ENCODE results near the gene NTRK2. TPM values are rescaled to one million over a fixed set of nuclear protein-coding genes. Genes with fewer than 3 reads are reported as not detected.

Gene NTRK2
- polyA plus RNA-seq, 1 donor = 1.2 TPM

DNA sequence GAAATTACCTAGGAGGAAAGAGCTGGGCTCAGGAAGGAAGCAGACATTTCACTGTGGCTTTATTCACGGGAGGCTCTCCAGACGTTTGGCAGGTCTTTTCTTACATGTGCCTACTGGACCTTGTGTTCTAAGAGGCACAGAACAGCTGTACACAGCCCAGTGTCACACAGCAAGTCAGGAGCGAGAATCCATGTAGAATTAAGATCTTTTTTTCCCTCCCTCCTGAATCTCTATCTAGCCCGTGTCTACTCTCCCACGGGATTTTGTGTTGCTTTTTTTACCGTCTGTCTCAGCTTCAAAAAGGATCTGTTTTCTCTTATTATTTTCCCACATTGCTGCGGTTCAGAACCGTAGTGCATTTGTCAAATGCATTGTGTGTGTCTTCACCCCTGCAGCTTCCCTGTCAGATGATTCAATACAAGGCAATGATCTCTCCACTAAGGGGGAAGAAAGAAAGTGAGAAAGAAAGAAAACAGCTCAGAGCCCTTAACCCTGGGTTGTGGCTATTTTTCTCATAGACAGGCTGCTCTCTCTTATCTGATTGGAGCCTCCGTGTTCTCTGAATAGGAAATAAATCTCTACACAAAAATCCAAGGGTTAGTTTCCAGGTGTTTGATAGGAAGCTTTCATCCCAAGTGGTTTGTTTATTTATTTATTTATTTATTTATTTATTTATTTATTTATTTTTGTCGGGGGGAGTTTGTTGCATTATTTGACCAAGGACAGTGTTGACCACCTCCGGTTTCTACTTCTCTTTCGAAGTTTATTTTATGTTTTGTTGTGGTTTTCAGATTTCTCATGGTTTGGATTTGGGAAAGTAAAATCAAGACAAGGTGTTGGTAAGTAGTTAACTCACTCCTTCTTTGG, 191.0 kb downstream of the NTRK2 start:
- Histone ChIP-seq H3K27me3 (ENCODE audit: control insufficient read depth, insufficient read depth, low read length) (no peaks in the 10 kb centered on the region), H3K27ac (ENCODE audit: low read length) (no peak overlapping the region), H3K36me3 (ENCODE audit: control insufficient read depth, insufficient read depth, low read length) (no peaks in the 10 kb centered on the region), H3K4me1 (ENCODE audit: control insufficient read depth, insufficient read depth, low read length) (no peaks in the 10 kb centered on the region), H3K4me3 (ENCODE audit: low read length) (no peak overlapping the region), H3K9me3 (ENCODE audit: control insufficient read depth, low read depth, low read length) (no peaks in the 10 kb centered on the region)
- no peak for DNase-seq
- WGBS (ENCODE audit: insufficient coverage, low lambda C conversion rate) = 86% methylated on average over 1 of the region's 12 CpGs

DNA sequence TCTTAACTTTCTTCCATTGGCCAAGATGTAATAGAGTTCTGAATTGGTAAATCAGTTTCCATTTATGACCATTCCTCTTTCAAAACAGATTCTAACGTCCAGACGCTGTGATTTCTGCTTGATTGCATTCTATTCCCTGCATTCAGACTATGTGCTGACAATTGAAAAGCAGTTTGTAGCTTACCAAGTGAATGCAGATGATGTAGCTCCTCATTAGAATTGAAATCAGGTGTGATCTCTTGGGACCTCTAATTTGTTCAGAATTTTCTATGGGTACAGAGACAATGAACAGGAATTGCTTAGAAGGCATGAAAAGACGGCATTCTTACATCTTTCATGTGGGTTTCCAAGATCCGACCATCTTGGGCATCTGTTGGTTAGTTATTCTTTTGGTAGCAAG, 191.9 kb downstream of the NTRK2 start:
- no peaks in the 10 kb centered on the region for H3K27me3 ChIP-seq (ENCODE audit: control insufficient read depth, insufficient read depth, low read length)
- H3K4me1 ChIP-seq (ENCODE audit: control insufficient read depth, insufficient read depth, low read length) = no peaks in the 10 kb centered on the region
- H3K36me3 ChIP-seq (ENCODE audit: control insufficient read depth, insufficient read depth, low read length) = no peaks in the 10 kb centered on the region
- no peak overlapping the region for H3K27ac ChIP-seq (ENCODE audit: low read length)
- no peak overlapping the region for H3K4me3 ChIP-seq (ENCODE audit: low read length)
- WGBS (ENCODE audit: insufficient coverage, low lambda C conversion rate) = 100% methylated on average over 1 of the region's 4 CpGs
- H3K9me3 ChIP-seq (ENCODE audit: control insufficient read depth, low read depth, low read length) = no peaks in the 10 kb centered on the region
- DNase-seq = no peak

- WGBS (ENCODE audit: insufficient coverage, low lambda C conversion rate) = 100% methylated on average over 1 of the region's 7 CpGs
- no peaks in the 10 kb centered on the region for H3K4me1 ChIP-seq (ENCODE audit: control insufficient read depth, insufficient read depth, low read length)
- no peaks in the 10 kb centered on the region for H3K36me3 ChIP-seq (ENCODE audit: control insufficient read depth, insufficient read depth, low read length)
- no peak for DNase-seq
- H3K9me3 ChIP-seq (ENCODE audit: control insufficient read depth, low read depth, low read length) = no peaks in the 10 kb centered on the region
- no peak overlapping the region for H3K27ac ChIP-seq (ENCODE audit: low read length)
- H3K27me3 ChIP-seq (ENCODE audit: control insufficient read depth, insufficient read depth, low read length) = no peaks in the 10 kb centered on the region
- H3K4me3 ChIP-seq (ENCODE audit: low read length) = no peak overlapping the region
Measured at GRCh38 chr9:84862308-84862707, 192.8 kb downstream of the NTRK2 start.

- Histone ChIP-seq H3K4me3 (ENCODE audit: low read length) (no peak overlapping the region), H3K4me1 (ENCODE audit: control insufficient read depth, insufficient read depth, low read length) (no peaks in the 10 kb centered on the region), H3K27ac (ENCODE audit: low read length) (no peak overlapping the region), H3K36me3 (ENCODE audit: control insufficient read depth, insufficient read depth, low read length) (no peaks in the 10 kb centered on the region), H3K9me3 (ENCODE audit: control insufficient read depth, low read depth, low read length) (no peaks in the 10 kb centered on the region), H3K27me3 (ENCODE audit: control insufficient read depth, insufficient read depth, low read length) (no peaks in the 10 kb centered on the region)
- no peak for DNase-seq
- 29% methylated on average over 1 of the region's 2 CpGs for WGBS (ENCODE audit: insufficient coverage, low lambda C conversion rate)
Measured at GRCh38 chr9:84862810-84863287, 193.3 kb downstream of the NTRK2 start.

DNA sequence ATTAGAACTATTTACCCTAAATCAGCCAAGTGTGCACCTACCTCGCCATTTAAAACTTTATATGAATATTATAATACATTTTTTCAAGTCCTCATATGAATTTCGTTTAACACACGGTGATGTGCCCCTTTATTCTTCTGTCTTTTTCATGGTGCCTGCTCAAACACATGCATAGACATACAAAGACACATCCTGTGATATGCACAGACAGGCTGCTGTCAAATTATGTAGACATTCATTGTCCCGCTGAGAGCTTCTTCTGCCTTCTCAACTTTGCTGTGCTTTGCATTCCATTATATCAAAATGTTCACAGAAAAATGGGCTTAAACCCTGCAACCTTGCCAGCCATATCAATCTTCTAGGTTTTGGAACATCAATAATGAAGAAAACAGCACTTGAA, 193.8 kb downstream of the NTRK2 start:
- H3K36me3 ChIP-seq (ENCODE audit: control insufficient read depth, insufficient read depth, low read length) = no peaks in the 10 kb centered on the region
- H3K4me1 ChIP-seq (ENCODE audit: control insufficient read depth, insufficient read depth, low read length) = no peaks in the 10 kb centered on the region
- 100% methylated on average over 3 of the region's 4 CpGs for WGBS (ENCODE audit: insufficient coverage, low lambda C conversion rate)
- H3K27me3 ChIP-seq (ENCODE audit: control insufficient read depth, insufficient read depth, low read length) = no peaks in the 10 kb centered on the region
- DNase-seq = no peak
- no peak overlapping the region for H3K4me3 ChIP-seq (ENCODE audit: low read length)
- no peak overlapping the region for H3K27ac ChIP-seq (ENCODE audit: low read length)
- H3K9me3 ChIP-seq (ENCODE audit: control insufficient read depth, low read depth, low read length) = no peaks in the 10 kb centered on the region

DNA sequence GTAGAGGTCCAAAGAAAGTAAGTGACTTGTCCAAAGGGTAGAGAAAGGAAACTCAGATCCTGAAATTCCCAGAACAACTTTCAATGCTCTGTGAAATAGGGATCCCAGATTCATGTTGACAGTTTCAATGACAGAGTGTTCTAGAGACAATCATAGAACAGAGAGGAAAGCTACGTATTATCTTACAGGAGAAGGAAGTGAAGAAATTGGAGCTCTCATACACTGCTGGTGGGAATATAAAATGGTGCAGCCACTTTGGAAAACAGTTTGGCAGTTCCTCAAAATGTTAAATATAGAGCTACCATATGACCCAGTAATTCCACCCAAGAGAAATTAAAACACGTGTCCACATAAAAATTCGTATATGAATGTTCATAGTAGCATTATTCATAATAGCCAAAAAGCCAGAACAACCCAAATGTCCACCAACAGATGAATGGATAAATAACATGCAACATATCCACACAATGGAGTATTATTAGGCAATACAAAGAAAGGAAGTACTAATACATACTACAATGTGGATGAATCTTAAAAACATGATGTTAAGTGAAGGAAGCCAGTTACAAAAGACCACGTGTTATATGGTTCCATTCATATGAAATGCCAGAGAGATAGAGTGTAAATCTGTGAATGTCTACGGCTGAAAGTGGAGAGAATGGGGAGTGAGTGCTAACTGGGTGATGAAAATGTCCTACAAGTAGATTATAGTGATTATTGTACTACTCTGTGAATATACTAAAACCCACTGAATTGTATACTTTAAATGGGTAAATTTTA, 197.1 kb downstream of the NTRK2 start:
- Histone ChIP-seq H3K27me3 (ENCODE audit: control insufficient read depth, insufficient read depth, low read length) (no peaks in the 10 kb centered on the region), H3K4me3 (ENCODE audit: low read length) (no peak overlapping the region), H3K36me3 (ENCODE audit: control insufficient read depth, insufficient read depth, low read length) (no peaks in the 10 kb centered on the region), H3K9me3 (ENCODE audit: control insufficient read depth, low read depth, low read length) (no peaks in the 10 kb centered on the region), H3K4me1 (ENCODE audit: control insufficient read depth, insufficient read depth, low read length) (no peaks in the 10 kb centered on the region), H3K27ac (ENCODE audit: low read length) (no peak overlapping the region)
- DNase-seq = no peak
- no CpG with 5 or more reads among the region's 5 CpGs for WGBS (ENCODE audit: insufficient coverage, low lambda C conversion rate)

DNA sequence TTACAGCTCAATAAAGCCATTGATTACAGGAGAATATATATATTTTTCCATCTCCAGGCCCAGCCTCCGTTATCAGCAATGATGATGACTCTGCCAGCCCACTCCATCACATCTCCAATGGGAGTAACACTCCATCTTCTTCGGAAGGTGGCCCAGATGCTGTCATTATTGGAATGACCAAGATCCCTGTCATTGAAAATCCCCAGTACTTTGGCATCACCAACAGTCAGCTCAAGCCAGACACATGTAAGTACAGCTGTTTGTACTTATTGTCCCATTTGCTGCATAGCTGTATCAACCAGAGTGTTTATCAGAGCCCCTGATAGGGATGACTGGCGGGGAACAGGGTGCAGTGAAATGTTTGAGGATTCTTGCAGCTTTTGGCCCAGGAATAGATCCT, 197.7 kb downstream of the NTRK2 start:
- H3K27me3 ChIP-seq (ENCODE audit: control insufficient read depth, insufficient read depth, low read length) = no peaks in the 10 kb centered on the region
- no peak overlapping the region for H3K27ac ChIP-seq (ENCODE audit: low read length)
- no peaks in the 10 kb centered on the region for H3K9me3 ChIP-seq (ENCODE audit: control insufficient read depth, low read depth, low read length)
- H3K4me1 ChIP-seq (ENCODE audit: control insufficient read depth, insufficient read depth, low read length) = no peaks in the 10 kb centered on the region
- no CpG with 5 or more reads among the region's 3 CpGs for WGBS (ENCODE audit: insufficient coverage, low lambda C conversion rate)
- DNase-seq = no peak
- no peaks in the 10 kb centered on the region for H3K36me3 ChIP-seq (ENCODE audit: control insufficient read depth, insufficient read depth, low read length)
- H3K4me3 ChIP-seq (ENCODE audit: low read length) = no peak overlapping the region

DNA sequence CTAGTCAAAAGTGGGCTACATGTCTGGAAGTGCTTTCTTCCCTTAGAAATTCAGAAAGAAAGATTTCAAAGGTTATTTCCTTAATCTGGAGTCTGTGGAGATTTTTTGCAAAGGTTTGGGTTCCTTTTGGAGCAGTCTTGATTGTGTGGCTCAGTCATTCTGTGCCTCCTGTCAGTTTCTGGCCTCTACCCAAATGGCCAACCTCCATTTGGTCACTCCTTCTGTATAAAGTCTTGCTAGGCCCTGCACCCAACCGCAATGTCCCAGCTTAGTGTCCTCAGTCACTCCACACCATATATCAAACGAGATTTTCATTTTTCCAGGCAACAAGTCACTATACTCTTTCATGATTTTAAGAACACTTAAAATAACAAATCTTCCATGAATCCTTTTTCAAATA, 199.6 kb downstream of the NTRK2 start:
- no peaks in the 10 kb centered on the region for H3K27me3 ChIP-seq (ENCODE audit: control insufficient read depth, insufficient read depth, low read length)
- WGBS (ENCODE audit: insufficient coverage, low lambda C conversion rate) = 91% methylated on average over 1 of the region's 2 CpGs
- H3K36me3 ChIP-seq (ENCODE audit: control insufficient read depth, insufficient read depth, low read length) = no peaks in the 10 kb centered on the region

DNA sequence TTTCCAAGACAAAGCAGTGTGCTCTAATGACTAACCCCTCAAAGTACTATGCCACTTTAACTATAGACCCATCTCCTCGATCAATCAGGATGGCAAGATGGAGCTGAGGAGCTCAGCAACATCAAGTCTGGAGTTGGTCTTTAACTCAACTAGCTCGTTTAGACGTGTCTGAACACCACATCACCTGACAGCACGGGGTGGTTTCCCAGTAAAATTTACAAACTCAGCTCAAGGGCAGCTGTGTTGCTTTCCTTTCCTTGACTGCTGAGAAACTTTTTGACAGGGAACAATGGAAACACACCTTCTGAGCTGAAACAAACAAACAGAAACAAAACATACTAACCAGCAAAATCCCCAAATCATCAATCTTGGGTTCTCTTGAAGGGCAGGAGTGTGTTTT, 202.5 kb downstream of the NTRK2 start:
- Histone ChIP-seq H3K9me3 (ENCODE audit: control insufficient read depth, low read depth, low read length) (no peaks in the 10 kb centered on the region), H3K27me3 (ENCODE audit: control insufficient read depth, insufficient read depth, low read length) (no peaks in the 10 kb centered on the region), H3K4me1 (ENCODE audit: control insufficient read depth, insufficient read depth, low read length) (no peaks in the 10 kb centered on the region), H3K27ac (ENCODE audit: low read length) (no peak overlapping the region), H3K36me3 (ENCODE audit: control insufficient read depth, insufficient read depth, low read length) (no peaks in the 10 kb centered on the region), H3K4me3 (ENCODE audit: low read length) (no peak overlapping the region)
- no CpG with 5 or more reads among the region's 4 CpGs for WGBS (ENCODE audit: insufficient coverage, low lambda C conversion rate)
- no peak for DNase-seq

More for the DNA sequence above, 199.6 kb downstream of the NTRK2 start:
- Histone ChIP-seq H3K9me3 (ENCODE audit: control insufficient read depth, low read depth, low read length) (no peaks in the 10 kb centered on the region), H3K27ac (ENCODE audit: low read length) (no peak overlapping the region), H3K4me3 (ENCODE audit: low read length) (no peak overlapping the region), H3K4me1 (ENCODE audit: control insufficient read depth, insufficient read depth, low read length) (no peaks in the 10 kb centered on the region)
- no peak for DNase-seq

- H3K4me3 ChIP-seq (ENCODE audit: low read length) = no peak overlapping the region
- no peaks in the 10 kb centered on the region for H3K9me3 ChIP-seq (ENCODE audit: control insufficient read depth, low read depth, low read length)
- no peaks in the 10 kb centered on the region for H3K27me3 ChIP-seq (ENCODE audit: control insufficient read depth, insufficient read depth, low read length)
- no peak for DNase-seq
- no peaks in the 10 kb centered on the region for H3K36me3 ChIP-seq (ENCODE audit: control insufficient read depth, insufficient read depth, low read length)
- WGBS (ENCODE audit: insufficient coverage, low lambda C conversion rate) = no CpG with 5 or more reads among the region's 4 CpGs
- no peaks in the 10 kb centered on the region for H3K4me1 ChIP-seq (ENCODE audit: control insufficient read depth, insufficient read depth, low read length)
- H3K27ac ChIP-seq (ENCODE audit: low read length) = no peak overlapping the region
Measured at GRCh38 chr9:84874022-84874421, 204.5 kb downstream of the NTRK2 start.
